ENCODE results near the gene MIB1.
A peak's percentile ranks its signal among the peaks of the same experiment; 100 is the strongest.

The MIB1 gene

GRCh38 chr18:21815101-21815500 is 74.5 kb downstream of the MIB1 start:
- no peak for DNase-seq (ENCODE audit: low spot score)

- peak; percentile 20 for DNase-seq (ENCODE audit: low spot score)
Observed at GRCh38 chr18:21820033-21820810, 79.6 kb downstream of the MIB1 start.

- no peak for DNase-seq (ENCODE audit: low spot score)
Observed at GRCh38 chr18:21820811-21821143, 80.2 kb downstream of the MIB1 start.

GRCh38 chr18:21823848-21824247 is 83.3 kb downstream of the MIB1 start:
- no peak for DNase-seq (ENCODE audit: low spot score)

GRCh38 chr18:21826196-21826595 is 85.6 kb downstream of the MIB1 start:
- no peak for DNase-seq (ENCODE audit: low spot score)

- no peak for DNase-seq (ENCODE audit: low spot score)
Observed at GRCh38 chr18:21826641-21827302, 86.2 kb downstream of the MIB1 start.

GRCh38 chr18:21830532-21830931 is 89.9 kb downstream of the MIB1 start:
- DNase-seq (ENCODE audit: low spot score), result no peak

GRCh38 chr18:21831413-21831831 is 90.8 kb downstream of the MIB1 start:
- peak; percentile 35 for DNase-seq (ENCODE audit: low spot score)

- no peak for DNase-seq (ENCODE audit: low spot score)
Observed at GRCh38 chr18:21833604-21834298, 93.2 kb downstream of the MIB1 start.

- DNase-seq (ENCODE audit: low spot score), result no peak
Observed at GRCh38 chr18:21834299-21834660, 93.7 kb downstream of the MIB1 start.

- DNase-seq (ENCODE audit: low spot score), result no peak
Observed at GRCh38 chr18:21841570-21841969, 101.0 kb downstream of the MIB1 start.

- DNase-seq (ENCODE audit: low spot score), result no peak
Observed at GRCh38 chr18:21843341-21843740, 102.7 kb downstream of the MIB1 start.

- DNase-seq (ENCODE audit: low spot score), result peak; percentile 56
Observed at GRCh38 chr18:21851327-21851961, 110.9 kb downstream of the MIB1 start.

GRCh38 chr18:21853016-21853415 is 112.4 kb downstream of the MIB1 start:
- DNase-seq (ENCODE audit: low spot score), result no peak

GRCh38 chr18:21853775-21854552 is 113.4 kb downstream of the MIB1 start:
- DNase-seq (ENCODE audit: low spot score), result no peak

- DNase-seq (ENCODE audit: low spot score), result no peak
Observed at GRCh38 chr18:21855432-21855831, 114.8 kb downstream of the MIB1 start.

- DNase-seq (ENCODE audit: low spot score), result no peak
Observed at GRCh38 chr18:21857871-21858270, 117.3 kb downstream of the MIB1 start.

GRCh38 chr18:21858544-21858943 is 118.0 kb downstream of the MIB1 start:
- no peak for DNase-seq (ENCODE audit: low spot score)

GRCh38 chr18:21864386-21864785 is 123.8 kb downstream of the MIB1 start:
- DNase-seq (ENCODE audit: low spot score), result no peak

- DNase-seq (ENCODE audit: low spot score), result no peak
Observed at GRCh38 chr18:21865043-21865442, 124.5 kb downstream of the MIB1 start.

- no peak for DNase-seq (ENCODE audit: low spot score)
Observed at GRCh38 chr18:21868770-21869169, 128.2 kb downstream of the MIB1 start.

GRCh38 chr18:21889570-21889969 is 149.0 kb downstream of the MIB1 start:
- DNase-seq (ENCODE audit: low spot score), result no peak
